ENCODE results near the gene WWOX. TPM values are rescaled to one million over a fixed set of nuclear protein-coding genes. Genes with fewer than 3 reads are reported as not detected.

The WWOX gene
- total and polyA plus RNA-seq, 10 donors: 5.9 to 90.3 (median 26.4) TPM

DNA sequence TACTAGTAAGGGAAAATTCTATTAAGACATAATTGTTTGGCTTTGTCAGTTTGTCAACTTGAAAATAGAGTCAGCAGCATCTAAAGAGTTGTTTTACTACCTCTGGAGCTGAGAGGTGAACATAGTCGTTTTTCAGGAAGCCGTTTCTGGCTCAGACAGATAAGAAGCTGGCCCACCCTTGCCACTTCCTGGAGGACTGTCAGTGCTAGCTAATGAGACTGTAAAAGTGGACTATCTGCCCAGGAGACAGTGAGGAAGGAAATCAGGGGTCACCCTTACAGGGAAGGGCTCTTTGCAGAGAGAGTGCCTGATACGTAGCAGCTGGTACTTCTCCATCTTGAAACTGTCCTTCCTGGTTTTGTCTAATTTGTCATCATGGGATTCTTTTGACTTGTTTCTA is 328.7 kb downstream of the WWOX start:
- no peak for DNase-seq
- Histone ChIP-seq H3K36me3 (peaks cover 0 to 30% (median 0%) of the 10 kb centered on the region in 6 donors), H3K27ac (no peak overlapping the region), H3K4me3 (no peak overlapping the region), H3K9me3 (no peaks in the 10 kb centered on the region), H3K27me3 (replicated peaks in 1 of 7) (no peaks in the 10 kb centered on the region), H3K4me1 (peaks cover 0 to 5% (median 0%) of the 10 kb centered on the region in 6 donors)
- WGBS, 5 donors: 12 to 30% (median 21%) methylated on average over 3 of the region's 3 CpGs
- TF ChIP-seq POLR2A (IDR thresholded peaks at IDR 0.05) (no peak), POLR2AphosphoS5 (IDR thresholded peaks at IDR 0.05) (no peak)
- TF ChIP-seq, protein P1, sequence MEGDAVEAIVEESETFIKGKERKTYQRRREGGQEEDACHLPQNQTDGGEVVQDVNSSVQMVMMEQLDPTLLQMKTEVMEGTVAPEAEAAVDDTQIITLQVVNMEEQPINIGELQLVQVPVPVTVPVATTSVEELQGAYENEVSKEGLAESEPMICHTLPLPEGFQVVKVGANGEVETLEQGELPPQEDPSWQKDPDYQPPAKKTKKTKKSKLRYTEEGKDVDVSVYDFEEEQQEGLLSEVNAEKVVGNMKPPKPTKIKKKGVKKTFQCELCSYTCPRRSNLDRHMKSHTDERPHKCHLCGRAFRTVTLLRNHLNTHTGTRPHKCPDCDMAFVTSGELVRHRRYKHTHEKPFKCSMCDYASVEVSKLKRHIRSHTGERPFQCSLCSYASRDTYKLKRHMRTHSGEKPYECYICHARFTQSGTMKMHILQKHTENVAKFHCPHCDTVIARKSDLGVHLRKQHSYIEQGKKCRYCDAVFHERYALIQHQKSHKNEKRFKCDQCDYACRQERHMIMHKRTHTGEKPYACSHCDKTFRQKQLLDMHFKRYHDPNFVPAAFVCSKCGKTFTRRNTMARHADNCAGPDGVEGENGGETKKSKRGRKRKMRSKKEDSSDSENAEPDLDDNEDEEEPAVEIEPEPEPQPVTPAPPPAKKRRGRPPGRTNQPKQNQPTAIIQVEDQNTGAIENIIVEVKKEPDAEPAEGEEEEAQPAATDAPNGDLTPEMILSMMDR (IDR thresholded peaks at IDR 0.05 in 8 of 11, conservative IDR thresholded peaks at IDR 0.05 in 3 of 11): no peak
- intact Hi-C loops (cut with DNase I; ENCODE audit: low total_unique reads): no loop called here

DNA sequence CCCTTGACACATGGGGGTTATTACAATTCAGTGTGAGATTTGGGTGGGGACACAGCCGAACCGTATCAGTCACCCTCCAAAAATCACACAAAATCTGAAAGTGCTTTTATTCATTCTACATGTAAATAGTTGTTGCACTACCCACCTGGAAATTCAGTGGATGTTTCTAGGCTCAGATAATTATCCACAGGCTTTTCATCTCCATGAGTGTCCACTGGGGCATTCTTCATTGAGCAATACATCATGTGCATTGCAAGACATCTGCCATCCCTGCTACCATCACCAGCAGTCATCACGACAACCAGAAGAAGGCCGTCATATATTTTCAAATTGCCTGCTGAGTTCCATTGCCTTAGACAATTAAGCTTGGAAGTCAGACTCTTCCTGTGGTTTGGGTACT is 330.8 kb downstream of the WWOX start:
- no peaks in the 10 kb centered on the region for H3K9me3 ChIP-seq
- no peak overlapping the region for H3K27ac ChIP-seq
- H3K36me3 ChIP-seq: peaks cover 0 to 32% (median 0%) of the 10 kb centered on the region in 6 donors
- 75 to 91% (median 87%) methylated on average over 4 of the region's 4 CpGs for WGBS, 5 donors
- H3K4me1 ChIP-seq: peaks cover 0 to 5% (median 0%) of the 10 kb centered on the region in 6 donors
- H3K4me3 ChIP-seq: no peak overlapping the region
- intact Hi-C loops (cut with DNase I; ENCODE audit: low total_unique reads): no loop called here
- no peak for DNase-seq
- TF ChIP-seq POLR2A (IDR thresholded peaks at IDR 0.05) (no peak), POLR2AphosphoS5 (IDR thresholded peaks at IDR 0.05) (no peak)
- TF ChIP-seq, protein P1 (IDR thresholded peaks at IDR 0.05 in 8 of 11, conservative IDR thresholded peaks at IDR 0.05 in 3 of 11): no peak
- H3K27me3 ChIP-seq (replicated peaks in 1 of 7): no peaks in the 10 kb centered on the region

DNA sequence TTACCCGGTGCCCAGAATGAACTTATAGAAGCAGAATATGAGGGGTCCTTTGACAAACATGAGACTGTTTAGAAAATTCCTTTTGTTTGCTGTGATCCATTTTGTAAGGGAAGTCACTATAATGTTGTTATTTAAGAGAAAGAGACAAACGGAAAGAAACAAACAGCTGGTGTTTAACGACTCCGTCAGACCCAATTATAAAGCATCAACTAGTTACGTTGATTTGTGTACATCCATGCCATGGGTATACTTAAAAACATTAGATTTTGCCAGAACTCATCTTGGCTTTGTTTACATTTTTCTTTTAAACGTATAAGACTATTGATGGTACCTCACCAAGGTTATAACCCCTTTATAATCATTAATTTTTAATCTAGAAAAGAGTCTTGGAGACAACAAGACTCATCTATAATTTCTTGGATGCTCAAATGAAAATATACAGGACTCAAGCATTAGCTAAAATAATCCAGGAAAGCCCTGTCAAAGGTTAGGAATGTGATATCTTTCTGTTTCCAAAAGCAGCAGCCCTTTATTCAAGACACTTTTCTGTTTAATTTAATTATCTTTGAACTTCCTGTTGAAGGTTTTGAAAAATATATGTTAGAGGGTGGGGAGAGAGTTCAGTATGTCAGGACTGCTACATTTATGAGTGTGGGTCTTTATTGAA is 331.7 kb downstream of the WWOX start:
- no peak for DNase-seq
- Histone ChIP-seq H3K36me3 (peaks cover 0 to 26% (median 0%) of the 10 kb centered on the region in 6 donors), H3K27me3 (replicated peaks in 1 of 7) (no peaks in the 10 kb centered on the region), H3K27ac (no peak overlapping the region), H3K4me1 (peaks cover 0 to 5% (median 0%) of the 10 kb centered on the region in 6 donors), H3K9me3 (no peaks in the 10 kb centered on the region), H3K4me3 (no peak overlapping the region)
- TF ChIP-seq, protein P1 (IDR thresholded peaks at IDR 0.05 in 8 of 11, conservative IDR thresholded peaks at IDR 0.05 in 3 of 11): no peak
- TF ChIP-seq POLR2AphosphoS5 (IDR thresholded peaks at IDR 0.05): no peak
- TF ChIP-seq POLR2A (IDR thresholded peaks at IDR 0.05): no peak
- WGBS, 5 donors: 86 to 94% (median 91%) methylated on average over 6 of the region's 6 CpGs
- intact Hi-C loops (cut with DNase I; ENCODE audit: low total_unique reads): no loop called here

DNA sequence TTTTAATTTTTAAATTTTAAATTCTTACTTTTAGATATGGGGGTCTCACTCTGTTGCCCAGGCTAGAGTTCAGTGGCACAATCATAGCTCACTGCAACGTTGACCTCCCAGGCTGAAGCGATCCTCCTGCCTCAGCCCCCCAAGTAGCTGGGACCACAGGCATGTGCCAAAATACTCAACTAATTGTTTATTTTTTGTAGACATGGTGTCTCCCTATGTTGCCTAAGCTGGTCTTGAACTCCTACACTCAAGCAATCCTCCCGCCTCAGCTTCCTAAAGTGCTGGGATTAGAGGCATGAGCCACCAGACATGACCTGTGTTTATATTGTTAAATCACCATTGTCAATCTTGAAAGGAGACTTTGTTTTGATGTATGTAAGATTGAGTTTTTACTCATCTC is 332.2 kb downstream of the WWOX start:
- 92 to 99% (median 95%) methylated on average over 3 of the region's 3 CpGs for WGBS, 5 donors
- Histone ChIP-seq H3K27ac (no peak overlapping the region), H3K4me3 (no peak overlapping the region), H3K27me3 (replicated peaks in 1 of 7) (no peaks in the 10 kb centered on the region), H3K9me3 (no peaks in the 10 kb centered on the region), H3K4me1 (peaks cover 0 to 5% (median 0%) of the 10 kb centered on the region in 6 donors), H3K36me3 (peaks cover 0 to 23% (median 0%) of the 10 kb centered on the region in 6 donors)
- TF ChIP-seq, protein P1 (IDR thresholded peaks at IDR 0.05 in 8 of 11, conservative IDR thresholded peaks at IDR 0.05 in 3 of 11): no peak
- TF ChIP-seq POLR2A (IDR thresholded peaks at IDR 0.05): no peak
- TF ChIP-seq POLR2AphosphoS5 (IDR thresholded peaks at IDR 0.05): no peak
- no peak for DNase-seq
- intact Hi-C loops (cut with DNase I; ENCODE audit: low total_unique reads): no loop called here
